Inflammatory macrophage (primary cell): ENCODE measurements around the gene ADARB1.

Experiments
- DNase-seq, 2 donors: peaks; one replicate each; pipeline ENCODE4 v3.0.0-alpha.2; 2020 to 2022

The ADARB1 gene

DNA sequence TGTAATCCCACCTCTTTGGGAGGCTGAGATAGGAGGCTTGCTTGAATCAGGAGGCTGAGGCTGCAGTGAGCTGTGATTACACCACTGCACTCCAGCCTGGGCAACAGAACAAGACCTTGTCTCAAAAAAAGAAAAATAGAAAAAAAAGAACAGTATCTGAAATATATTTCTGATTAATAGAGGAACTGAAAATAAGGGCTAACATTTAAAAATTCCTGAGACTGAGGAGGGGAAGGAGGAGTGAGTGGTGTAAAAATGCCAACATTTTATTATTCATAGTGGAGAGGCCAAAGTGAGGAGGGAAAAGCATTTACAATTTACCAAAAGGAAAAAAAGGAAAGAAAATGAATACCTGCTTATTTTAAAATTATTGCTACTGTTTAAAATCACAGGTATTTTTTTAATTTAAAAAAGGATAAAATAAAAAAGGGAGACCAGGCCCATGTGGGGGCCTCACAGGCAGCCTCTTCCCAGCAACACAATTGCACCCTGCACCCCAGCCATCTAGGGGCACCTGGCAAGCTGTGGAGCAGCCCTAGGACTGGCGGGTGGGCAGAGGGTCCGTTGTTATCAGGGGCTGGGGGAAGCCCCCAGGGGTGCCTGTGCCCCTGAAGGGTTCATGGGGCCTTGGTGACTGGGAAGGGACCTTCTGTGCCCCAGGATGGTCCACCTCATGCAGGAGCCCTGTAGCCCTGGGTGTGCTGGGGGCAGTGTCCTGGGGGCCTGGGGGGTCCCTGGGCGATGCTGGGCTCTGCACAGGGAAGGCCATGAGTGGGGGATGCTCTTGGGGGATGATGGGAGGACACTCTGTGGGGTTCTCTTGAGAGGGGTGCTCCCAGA is 34.8 kb upstream of the ADARB1 start:
- DNase-seq = peak in 1 of 2 donors; percentile 18

DNA sequence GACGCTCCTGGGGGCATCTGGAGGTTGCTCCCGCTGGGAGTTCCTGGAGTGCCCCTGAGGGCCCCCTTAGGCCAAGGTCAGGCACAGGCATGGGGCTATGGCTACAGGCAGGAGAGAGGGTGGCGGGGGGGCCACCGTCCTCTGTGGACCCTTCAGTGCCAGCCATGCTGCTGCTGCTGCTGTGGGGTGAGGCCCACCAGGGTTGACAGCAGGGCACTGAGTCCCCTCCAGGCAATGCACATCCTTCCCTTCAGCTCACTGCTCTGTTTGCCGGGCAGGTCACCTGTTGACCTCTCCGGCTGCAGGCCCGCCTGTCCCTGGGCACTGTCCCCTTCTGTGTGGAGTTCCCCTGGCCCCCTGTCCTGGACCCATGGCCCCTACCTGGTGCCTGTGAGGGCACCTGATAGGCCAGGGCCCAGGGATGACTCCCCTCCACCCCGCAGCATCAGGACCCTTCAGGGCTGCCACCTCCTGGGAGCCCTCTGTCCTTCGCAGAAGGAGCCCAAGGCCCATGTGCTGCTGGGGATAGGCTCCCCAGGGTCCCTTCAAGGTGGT is 34.1 kb upstream of the ADARB1 start:
- DNase-seq = no peak

- DNase-seq = no peak
Measured at GRCh38 chr21:45040739-45041138, 33.6 kb upstream of the ADARB1 start.

GRCh38 chr21:45041351-45041805 is 33.0 kb upstream of the ADARB1 start:
- peak; percentile 60 to 64 for DNase-seq

DNA sequence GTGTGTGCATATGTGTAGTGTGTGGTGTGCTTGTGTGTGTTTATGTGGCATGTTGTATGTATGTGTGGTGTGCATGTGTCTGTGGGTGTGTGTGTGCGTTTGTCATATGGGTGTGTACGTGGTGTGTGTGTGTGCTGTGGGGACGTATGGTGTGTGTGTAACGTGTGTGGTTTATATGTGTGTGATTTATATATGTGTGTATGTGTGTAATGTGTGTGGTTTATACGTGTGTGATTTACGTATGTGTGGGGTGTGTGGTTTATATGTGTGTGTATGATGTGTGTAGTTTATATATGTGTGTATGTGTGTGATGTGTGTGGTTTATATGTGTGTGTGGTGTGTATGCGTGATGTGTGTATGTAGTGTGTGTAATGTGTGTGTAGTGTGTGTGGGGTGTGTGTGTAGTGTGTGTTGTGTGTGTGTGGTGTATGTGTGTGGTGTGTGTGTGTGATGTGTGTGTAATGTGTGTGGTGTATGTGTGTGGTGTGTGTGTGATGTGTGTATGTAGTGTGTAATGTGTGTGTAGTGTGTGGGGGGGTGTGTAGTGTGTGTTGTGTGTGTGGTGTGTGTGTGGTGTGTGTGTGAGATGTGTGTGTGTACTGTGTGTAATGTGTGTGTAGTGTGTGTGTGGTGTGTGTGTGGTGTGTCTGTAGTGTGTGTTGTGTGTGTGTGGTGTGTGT is 32.3 kb upstream of the ADARB1 start:
- no peak for DNase-seq

- no peak for DNase-seq
Measured at GRCh38 chr21:45042664-45043161, 31.7 kb upstream of the ADARB1 start.

DNA sequence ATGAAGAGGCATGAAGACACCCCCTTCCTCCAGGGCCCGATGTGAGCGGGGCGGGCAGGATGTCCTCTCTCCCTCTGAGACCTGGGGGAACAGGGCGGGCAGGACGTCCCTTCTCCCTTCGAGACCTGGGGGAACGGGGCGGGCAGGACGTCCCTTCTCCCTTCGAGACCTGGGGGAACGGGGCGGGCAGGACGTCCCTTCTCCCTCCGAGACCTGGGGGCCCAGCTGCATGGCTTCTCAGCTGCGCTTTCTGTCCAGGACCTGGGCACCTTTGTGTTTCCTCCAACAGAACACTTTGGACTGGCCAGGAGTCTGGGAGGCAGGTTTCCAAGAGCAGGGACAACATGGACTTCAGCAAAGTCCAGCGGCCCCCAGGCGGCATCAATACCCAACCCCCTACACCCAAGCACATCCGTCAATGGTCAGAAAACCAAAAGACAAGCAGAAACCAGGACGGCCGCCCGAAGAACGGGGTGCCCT is 30.8 kb upstream of the ADARB1 start:
- DNase-seq = no peak

GRCh38 chr21:45045481-45045880 is 28.9 kb upstream of the ADARB1 start:
- DNase-seq = no peak

DNA sequence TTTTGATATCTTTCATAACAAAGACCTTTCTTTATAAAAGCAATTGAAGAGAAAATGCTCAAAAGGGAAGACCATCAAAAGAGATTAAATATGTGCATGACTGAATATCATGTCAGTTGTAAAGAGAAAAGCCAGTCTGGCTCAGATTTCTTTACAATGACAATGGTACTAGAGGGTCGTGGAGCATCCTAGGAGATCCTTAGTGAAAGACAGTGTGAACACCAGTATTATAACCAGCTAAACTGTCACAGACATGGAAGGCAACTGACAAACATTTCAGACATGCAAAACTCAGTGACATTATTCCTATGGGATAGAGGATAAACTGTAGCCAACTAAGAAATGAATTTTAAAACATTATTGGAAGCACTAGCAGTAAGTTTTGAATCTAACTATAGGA is 27.1 kb upstream of the ADARB1 start:
- no peak for DNase-seq

- DNase-seq = no peak
Measured at GRCh38 chr21:45048026-45048698, 26.2 kb upstream of the ADARB1 start.

- no peak for DNase-seq
Measured at GRCh38 chr21:45048968-45049367, 25.4 kb upstream of the ADARB1 start.

GRCh38 chr21:45049714-45050344 is 24.6 kb upstream of the ADARB1 start:
- no peak for DNase-seq

- DNase-seq = no peak
Measured at GRCh38 chr21:45050345-45050796, 24.0 kb upstream of the ADARB1 start.

DNA sequence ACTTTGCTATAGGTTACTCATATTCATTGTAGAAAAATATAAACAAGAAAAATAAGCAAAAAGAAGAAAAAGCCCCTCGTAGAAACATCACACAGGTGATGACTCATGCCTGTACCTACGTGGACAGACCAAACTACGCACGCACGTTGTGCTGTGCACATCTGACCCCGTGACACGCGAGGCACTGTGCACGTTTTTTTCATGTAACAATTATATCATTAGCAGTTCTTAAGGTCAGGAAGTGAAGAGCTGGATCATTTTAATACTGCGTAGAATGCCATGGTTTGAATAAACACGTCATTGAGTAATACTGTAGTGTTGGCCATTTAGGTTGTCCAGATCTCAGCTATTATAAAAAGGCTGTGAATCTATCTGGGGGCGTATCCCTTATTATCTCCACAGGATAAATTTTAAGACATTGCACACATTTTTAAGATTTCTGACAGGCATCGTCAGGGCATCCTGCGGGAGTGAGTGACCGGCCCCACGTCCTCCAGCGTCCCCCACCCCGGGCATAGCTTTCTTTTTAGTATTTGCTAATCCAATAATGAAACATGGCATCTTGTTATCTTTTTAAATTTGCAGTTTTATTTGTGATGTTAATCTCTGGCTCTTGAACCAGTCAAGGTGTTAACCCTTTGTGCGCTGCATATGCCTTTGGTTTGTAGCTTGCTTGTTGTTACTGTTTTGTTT is 23.4 kb upstream of the ADARB1 start:
- DNase-seq = no peak

DNA sequence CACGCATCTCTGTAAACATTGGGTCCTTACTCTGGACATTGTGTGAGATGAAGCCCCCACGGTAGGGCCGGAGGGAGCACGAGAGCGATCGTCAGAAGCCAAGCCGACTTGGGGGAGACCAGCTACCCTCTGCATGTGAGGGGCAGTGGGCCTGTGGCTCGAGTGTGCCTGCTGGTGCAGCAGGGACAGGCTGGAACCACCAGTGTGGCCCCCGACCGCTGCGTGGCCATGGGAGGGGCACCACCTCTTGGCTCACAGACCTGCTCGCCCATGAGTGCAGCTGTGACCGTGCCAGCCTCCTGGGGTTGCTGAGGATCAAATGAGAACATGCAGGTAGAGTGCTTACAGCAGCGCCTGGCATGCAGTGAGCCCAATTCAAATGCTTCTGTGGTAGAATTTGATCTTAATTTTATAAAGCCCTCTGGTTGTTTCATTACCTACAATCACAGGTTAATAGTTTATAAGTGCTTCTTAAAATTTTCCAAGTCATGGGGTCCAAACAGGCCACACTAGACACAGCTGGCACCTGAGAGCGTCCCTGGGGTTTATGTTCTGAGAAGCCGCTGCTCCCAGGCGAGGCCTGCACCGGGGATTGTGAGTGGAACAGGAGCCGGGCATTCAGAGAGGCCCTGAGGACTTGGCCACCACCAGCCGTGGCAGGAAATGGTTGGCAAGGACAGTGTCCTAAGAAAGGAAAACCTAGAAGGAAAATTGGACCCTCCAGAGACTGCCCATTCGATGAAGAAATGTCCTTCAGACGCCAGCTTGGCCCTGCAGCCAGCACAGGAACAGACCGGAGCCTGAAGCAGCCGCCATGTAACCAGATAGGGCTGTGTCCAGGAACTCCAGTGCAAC is 22.6 kb upstream of the ADARB1 start:
- DNase-seq = no peak

GRCh38 chr21:45052960-45053359 is 21.4 kb upstream of the ADARB1 start:
- DNase-seq = no peak

DNA sequence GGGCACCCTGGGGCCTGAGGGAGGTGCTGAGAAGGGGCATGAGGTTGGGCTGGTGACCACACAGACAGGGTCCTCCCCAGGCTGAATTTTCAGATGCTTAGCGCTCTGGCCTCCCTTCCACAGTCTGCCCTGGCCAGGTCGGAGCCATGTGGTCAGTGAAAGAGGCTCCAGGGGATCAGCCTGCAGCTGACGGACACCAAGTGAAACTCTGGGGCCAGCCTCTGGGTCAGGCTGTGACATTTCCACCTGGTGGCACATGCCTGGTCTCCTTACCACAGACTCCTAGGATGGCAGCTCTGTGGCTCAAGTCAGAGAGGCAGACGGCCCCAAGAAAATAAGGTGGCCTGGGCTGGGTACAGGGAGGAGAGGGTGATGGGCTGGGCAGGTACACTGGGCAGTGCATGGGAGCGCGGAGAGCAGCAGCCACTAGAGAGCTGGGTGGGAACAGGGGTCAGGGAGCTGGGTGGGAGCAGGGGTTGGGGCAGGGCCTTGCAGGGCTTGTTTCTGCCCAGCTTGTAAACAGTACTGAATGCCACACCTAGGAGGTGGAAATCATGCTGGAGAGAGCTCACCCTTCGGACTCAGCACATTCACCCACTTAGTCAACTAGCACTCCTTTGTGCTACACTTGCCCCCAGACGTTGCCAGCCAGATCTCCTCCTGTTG is 20.7 kb upstream of the ADARB1 start:
- no peak for DNase-seq

DNA sequence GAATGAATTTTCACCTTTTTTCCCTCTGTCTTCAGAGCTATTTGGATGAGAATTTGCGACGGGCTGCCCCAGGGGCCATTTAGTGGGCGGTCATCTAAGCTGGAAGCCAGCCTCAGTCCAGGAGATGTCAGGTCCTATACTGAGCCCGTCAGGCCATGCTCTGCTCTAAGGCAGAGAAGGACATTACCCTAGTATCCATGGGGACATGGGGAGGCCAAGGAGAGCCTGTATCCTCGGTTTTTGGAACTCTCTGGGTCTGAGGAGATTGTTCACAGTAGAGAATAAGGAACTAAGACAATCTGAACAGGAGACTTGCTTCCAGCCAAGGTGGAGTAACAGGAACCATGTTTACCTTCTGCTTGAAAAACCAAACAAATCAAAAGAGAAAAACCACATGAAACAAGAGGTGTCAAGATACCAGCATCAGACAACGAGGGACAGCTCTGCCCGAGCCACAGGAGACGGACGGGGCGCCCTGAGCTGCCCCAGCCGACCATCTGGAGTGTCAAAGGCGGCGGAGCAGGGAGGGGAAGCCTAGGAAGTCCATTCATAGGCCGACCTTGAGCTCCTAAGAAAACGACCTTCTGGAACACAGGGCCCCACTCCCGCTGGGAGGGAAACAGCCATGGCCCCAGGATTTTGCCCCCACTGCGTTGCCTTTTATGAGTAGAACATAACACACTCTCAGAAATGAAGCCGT is 20.0 kb upstream of the ADARB1 start:
- no peak for DNase-seq

DNA sequence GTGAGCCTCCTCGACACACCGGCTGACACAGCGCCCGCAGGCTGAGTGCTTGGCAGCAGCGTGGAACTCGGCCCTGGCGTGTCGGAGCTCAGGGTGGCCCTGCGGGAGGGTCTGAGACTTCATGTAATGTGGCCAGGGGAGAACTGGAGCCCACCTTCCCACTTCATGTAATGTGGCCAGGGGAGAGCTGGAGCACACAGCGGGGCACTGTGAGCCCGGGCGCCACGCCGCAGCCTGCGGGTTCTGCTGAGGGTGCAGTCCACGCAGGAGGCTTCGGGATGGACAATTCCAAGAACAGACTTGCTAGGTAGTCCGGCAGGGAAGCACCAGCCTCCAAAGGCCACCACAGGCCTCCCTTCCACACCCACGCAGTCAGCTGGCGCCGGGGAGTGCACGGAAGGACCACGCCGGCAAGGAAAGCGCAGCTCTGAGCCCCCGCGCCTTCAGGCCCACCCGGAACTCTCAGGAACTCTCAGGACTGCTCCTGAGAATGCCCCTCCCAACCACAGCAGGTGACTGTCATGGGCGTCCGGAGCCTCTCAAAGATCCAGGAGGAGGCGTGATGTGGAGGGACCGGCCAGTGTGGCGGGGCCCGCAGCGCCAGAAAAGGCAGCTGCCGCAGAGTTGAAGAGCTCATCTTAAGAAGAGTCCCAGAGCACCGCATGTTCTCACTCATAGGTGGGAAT is 19.3 kb upstream of the ADARB1 start:
- no peak for DNase-seq
